NCI-H2227 (cell line): Measurements from ENCODE around the gene CLPTM1.
"Not testable (repeated sequence)": the region's sequence is repeated elsewhere in the genome, so short reads cannot be mapped to it uniquely, and the experiment has no call there.

Experiments used
- DNase-seq: peaks from one replicate; lab custom pipeline; 2025; ENCODE audit not compliant: unreplicated experiment; lab: John Stamatoyannopoulos, UW

The CLPTM1 gene

DNA sequence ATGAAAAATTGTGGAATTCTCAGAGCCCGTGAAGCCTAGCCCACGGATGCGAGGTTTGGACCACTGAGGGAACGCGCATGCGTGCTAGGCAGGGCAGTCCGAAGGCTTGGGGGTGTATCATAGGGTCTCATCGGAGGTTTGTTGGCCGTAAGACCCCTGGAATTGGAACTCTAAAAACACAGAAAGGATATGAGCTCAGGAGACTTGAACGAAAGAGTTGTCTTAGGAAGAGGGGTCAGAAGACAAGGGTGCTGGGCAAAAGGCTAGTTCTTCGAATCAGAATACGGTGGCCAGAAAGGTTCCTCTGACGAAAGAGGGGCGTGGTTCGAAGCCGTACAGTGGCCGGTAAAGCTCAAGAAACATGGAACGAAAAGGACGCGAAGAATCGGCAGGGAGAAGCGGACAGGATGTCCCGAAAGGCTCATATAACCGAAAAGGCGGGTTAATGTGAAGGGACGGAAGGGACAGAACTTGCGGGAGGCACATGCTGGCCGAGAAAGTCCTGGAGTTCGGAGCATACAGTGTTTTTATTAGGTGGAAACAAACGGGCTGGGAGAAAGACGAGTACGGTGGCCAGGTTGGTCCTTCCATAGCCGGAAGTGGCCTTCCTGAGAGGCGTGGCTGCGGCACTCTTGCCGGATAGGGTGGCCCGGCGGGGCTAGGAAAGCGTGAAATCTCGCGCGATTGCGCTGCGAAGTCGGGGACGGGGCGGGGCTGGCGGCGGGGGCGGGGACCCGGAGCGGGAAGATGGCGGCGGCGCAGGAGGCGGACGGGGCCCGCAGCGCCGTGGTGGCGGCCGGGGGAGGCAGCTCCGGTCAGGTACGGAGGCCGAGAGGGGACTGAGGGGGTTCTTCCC is at the start of gene CLPTM1:
TSS of gene CLPTM1 (plus strand) at position 732 of the 856 bp plus-strand sequence. CDS start at position 748, 16 bp downstream.
- DNase-seq = peak; percentile 96

DNA sequence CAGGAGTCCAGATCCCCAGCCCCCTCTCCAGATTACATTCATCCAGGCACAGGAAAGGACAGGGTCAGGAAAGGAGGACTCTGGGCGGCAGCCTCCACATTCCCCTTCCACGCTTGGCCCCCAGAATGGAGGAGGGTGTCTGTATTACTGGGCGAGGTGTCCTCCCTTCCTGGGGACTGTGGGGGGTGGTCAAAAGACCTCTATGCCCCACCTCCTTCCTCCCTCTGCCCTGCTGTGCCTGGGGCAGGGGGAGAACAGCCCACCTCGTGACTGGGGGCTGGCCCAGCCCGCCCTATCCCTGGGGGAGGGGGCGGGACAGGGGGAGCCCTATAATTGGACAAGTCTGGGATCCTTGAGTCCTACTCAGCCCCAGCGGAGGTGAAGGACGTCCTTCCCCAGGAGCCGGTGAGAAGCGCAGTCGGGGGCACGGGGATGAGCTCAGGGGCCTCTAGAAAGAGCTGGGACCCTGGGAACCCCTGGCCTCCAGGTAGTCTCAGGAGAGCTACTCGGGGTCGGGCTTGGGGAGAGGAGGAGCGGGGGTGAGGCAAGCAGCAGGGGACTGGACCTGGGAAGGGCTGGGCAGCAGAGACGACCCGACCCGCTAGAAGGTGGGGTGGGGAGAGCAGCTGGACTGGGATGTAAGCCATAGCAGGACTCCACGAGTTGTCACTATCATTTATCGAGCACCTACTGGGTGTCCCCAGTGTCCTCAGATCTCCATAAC is 49.6 kb upstream of the CLPTM1 start, which contains the start of gene APOE:
TSS of gene APOE (plus strand) at position 360 of the 724 bp plus-strand sequence. CDS start 829 bp downstream, outside the sequence.
- peak; percentile 47 for DNase-seq

GRCh38 chr19:44907613-44908012 is 47.6 kb upstream of the CLPTM1 start:
- DNase-seq = no peak

DNA sequence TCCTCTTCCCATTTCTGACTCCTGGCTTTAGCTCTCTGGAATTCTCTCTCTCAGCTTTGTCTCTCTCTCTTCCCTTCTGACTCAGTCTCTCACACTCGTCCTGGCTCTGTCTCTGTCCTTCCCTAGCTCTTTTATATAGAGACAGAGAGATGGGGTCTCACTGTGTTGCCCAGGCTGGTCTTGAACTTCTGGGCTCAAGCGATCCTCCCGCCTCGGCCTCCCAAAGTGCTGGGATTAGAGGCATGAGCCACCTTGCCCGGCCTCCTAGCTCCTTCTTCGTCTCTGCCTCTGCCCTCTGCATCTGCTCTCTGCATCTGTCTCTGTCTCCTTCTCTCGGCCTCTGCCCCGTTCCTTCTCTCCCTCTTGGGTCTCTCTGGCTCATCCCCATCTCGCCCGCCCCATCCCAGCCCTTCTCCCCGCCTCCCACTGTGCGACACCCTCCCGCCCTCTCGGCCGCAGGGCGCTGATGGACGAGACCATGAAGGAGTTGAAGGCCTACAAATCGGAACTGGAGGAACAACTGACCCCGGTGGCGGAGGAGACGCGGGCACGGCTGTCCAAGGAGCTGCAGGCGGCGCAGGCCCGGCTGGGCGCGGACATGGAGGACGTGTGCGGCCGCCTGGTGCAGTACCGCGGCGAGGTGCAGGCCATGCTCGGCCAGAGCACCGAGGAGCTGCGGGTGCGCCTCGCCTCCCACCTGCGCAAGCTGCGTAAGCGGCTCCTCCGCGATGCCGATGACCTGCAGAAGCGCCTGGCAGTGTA is 46.9 kb upstream of the CLPTM1 start:
- DNase-seq = no peak

- no peak for DNase-seq
Measured at GRCh38 chr19:44908836-44909261, 46.3 kb upstream of the CLPTM1 start.

DNA sequence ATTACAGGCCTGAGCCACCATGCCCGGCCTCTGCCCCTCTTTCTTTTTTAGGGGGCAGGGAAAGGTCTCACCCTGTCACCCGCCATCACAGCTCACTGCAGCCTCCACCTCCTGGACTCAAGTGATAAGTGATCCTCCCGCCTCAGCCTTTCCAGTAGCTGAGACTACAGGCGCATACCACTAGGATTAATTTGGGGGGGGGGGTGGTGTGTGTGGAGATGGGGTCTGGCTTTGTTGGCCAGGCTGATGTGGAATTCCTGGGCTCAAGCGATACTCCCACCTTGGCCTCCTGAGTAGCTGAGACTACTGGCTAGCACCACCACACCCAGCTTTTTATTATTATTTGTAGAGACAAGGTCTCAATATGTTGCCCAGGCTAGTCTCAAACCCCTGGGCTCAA is 45.4 kb upstream of the CLPTM1 start:
- no peak for DNase-seq

GRCh38 chr19:44911896-44912295 is 43.3 kb upstream of the CLPTM1 start:
- DNase-seq = not testable (repeated sequence)

DNA sequence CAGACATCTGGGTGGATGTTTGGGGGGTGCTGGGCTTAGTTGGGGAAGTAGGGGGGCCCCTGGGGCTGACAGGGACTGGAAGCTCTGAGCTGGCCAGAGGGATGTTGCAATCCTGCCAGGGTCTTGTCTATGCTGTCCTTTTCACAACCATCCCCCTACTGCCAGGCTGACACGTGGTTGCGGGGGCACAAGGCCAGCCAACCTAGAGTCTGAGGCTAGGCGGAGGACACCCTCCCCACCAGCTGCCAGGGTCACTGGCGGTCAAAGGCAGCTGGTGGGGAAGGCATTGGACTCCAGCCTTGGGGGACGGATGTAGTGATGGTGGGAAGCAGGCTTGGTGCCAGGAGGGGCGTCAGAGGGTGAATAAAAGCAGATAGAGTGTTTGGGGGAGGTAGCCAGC is 42.3 kb upstream of the CLPTM1 start:
- DNase-seq = no peak

- not testable (repeated sequence) for DNase-seq
Measured at GRCh38 chr19:44913512-44914432, 41.4 kb upstream of the CLPTM1 start.

DNA sequence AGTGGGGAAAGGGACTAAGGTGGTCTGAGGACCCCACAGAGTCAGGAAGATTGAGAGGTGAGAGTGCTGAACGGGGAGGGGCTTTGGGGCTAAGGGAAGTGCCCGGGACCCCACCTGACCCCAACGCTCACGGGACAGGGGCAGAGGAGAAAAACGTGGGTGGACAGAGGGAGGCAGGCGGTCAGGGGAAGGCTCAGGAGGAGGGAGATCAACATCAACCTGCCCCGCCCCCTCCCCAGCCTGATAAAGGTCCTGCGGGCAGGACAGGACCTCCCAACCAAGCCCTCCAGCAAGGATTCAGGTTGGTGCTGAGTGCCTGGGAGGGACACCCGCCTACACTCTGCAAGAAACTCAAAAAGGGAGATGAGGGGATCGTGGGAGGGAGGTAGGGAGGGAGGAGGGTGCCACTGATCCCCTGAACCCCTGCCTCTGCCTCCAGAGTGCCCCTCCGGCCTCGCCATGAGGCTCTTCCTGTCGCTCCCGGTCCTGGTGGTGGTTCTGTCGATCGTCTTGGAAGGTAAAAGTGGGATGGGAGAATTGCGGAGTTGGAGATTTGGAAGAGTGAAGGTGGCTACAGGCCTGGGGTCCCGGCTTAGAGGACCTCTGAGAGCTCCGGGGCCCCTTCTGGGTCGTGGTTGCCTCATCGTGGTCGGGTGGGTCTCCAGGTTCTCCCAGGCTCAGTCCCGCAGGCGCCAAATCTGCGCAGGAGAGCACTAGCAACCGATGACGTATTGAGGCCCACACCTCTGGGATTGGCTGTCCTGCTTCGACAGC is 40.6 kb upstream of the CLPTM1 start, which contains the start of gene APOC1:
TSS of gene APOC1 (plus strand) at position 176 of the 774 bp plus-strand sequence. CDS start at position 460, 284 bp downstream.
- peak; percentile 87 for DNase-seq

DNA sequence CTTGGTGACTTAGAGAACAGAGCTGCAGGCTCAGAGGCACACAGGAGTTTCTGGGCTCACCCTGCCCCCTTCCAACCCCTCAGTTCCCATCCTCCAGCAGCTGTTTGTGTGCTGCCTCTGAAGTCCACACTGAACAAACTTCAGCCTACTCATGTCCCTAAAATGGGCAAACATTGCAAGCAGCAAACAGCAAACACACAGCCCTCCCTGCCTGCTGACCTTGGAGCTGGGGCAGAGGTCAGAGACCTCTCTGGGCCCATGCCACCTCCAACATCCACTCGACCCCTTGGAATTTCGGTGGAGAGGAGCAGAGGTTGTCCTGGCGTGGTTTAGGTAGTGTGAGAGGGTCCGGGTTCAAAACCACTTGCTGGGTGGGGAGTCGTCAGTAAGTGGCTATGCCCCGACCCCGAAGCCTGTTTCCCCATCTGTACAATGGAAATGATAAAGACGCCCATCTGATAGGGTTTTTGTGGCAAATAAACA is 30.9 kb upstream of the CLPTM1 start:
- DNase-seq = no peak

GRCh38 chr19:44925114-44925891 is 29.9 kb upstream of the CLPTM1 start:
- DNase-seq = no peak

DNA sequence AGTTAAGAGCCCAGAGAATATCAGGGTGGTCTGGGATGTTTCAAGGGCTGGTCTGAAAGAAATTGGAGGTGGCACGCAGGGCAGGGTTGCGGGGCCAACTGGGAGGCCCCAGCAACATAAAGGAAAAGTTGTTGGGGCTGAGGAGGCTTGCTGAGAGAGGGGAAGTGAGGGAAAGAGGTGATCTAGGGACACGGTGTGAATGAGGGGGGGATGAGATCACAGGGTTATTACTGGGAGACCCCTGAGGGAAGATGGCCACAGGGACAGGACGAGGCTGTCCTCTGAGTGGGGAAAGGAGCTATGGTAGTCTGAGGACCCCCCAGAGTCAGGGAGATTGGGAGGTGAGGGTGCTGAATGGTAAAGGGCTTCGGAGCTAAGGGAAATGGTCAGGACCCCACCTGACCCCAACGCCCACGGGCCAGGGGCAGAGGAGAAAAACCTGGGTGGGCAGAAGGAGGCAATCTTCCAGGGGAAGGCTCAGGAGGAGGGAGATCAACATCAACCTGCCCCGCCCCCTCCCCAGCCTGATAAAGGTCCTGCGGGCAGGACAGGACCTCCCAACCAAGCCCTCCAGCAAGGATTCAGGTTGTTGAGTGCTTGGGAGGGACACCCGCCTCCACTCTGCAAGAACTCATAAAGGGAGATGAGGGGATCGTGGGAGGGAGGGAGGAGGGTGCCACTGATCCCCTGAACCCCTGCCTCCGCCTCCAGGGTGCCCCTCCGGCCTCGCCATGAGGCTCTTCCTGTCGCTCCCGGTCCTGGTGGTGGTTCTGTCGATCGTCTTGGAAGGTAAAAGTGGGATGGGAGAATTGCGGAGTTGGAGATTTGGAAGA is 28.7 kb upstream of the CLPTM1 start:
- DNase-seq = not testable (repeated sequence)

DNA sequence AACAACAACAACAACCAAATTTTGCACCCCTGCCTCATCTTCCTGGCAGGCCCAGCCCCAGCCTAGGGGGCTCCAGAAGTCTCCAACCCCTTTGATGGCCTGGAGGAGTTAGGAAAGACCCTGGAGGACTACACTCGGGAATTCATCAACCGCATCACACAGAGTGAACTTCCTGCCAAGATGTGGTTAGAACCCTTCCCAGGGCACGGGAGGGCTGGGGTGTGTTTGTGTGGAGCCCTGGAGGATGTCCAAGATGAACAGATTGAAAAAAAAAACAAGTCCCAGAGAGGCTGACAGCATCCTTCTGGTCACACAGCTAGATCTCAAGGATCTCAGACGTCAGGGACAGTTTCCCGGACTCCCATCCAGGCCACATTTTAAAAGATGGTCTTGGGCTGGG is 27.4 kb upstream of the CLPTM1 start:
- DNase-seq = no peak

GRCh38 chr19:44930088-44930487 is 25.1 kb upstream of the CLPTM1 start:
- DNase-seq = no peak

DNA sequence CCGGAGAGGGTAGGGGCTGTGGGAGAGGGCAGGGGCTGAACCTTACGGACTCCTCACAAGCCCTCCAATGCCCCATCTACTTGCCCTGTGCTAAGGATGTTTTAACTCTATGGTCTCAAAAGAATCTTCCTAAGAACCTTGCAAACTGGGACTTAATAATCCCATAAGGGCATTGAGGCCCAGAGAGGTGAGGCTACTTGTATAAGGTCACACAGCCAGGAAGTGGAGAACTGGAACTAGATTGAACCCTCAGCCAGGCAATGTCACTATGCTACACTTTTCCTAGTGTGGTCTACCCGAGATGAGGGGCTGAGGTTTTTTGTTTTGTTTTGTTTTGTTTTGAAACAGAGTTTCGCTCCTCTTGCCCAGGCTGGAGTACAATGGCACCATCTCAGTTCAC is 23.6 kb upstream of the CLPTM1 start:
- DNase-seq = no peak

GRCh38 chr19:44939668-44940067 is 15.5 kb upstream of the CLPTM1 start:
- DNase-seq = no peak
